Loucy (cell line): Measurements from ENCODE around the gene SLC26A4.

Source experiments
- CTCF ChIP-seq: fragments of 200-600 bp; sonication (generic); conservative IDR thresholded peaks from 2 replicates; pipeline ENCODE4 v1.5.1; 2014; ENCODE audit warnings: mild to moderate bottlenecking, antibody characterized with exemption, low read length
- EZH2phosphoT487 ChIP-seq: fragments of 200-600 bp; IDR thresholded peaks from 2 replicates; pipeline ENCODE4 v1.6.1; 2018; ENCODE audit warnings: antibody characterized with exemption, mild to moderate bottlenecking, moderate library complexity, borderline replicate concordance

GRCh38 chr7:107743567-107744344, 83.1 kb downstream of the SLC26A4 start, which contains the start of gene CBLL1:
- peak; percentile 72 for TF ChIP-seq CTCF
- TF ChIP-seq EZH2phosphoT487 = no peak
